Measurements from ENCODE around the gene CD302. TPM values are rescaled to one million over a fixed set of nuclear protein-coding genes. Genes with fewer than 3 reads are reported as not detected.

CD302 gene
- total and polyA plus RNA-seq, 2 of the 8 experiments (the other 6 are each of a cell fraction or from before 2014, with no cell fraction given), result 0.76 to 0.79 TPM

DNA sequence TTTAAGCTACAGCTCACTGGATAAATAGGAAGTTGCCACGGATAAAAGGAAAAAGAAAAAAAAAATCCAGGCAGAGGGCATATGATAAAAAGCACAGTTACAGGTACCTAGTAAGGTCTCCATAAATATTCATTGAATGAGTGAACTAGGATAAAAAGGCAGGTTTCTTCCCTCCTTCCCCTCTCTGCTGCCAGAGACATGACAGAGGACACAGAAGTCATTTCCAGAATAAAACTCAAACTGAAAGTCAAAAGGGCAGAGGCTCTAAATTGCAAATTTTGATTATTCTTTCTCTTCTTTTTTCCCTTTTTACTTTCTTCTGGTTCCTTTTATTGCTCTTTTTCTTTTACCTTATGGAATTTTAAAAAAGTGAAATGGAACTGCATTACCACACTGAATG lies 7.7 kb downstream of the CD302 start (continued):
- TF ChIP-seq TAF7 (optimal IDR thresholded peaks at IDR 0.05; ENCODE audit: borderline replicate concordance, low read depth, low read length) (no peak), KDM1A (IDR thresholded peaks at IDR 0.05; ENCODE audit: borderline replicate concordance, low read length) (no peak), MAFK (IDR thresholded peaks at IDR 0.05; ENCODE audit: low read depth, low read length) (no peak), CTCF (IDR thresholded peaks at IDR 0.05; ENCODE audit: control extremely low read depth in 1 of 3, insufficient read depth in 1 of 3, low read depth in 1 of 3, low read length in 3 of 3) (no peak), POU5F1 (IDR thresholded peaks at IDR 0.05; ENCODE audit: low read depth, low read length) (no peak), SRF (IDR thresholded peaks at IDR 0.05; ENCODE audit: low read depth, low read length) (no peak)
- TF ChIP-seq, protein P1, sequence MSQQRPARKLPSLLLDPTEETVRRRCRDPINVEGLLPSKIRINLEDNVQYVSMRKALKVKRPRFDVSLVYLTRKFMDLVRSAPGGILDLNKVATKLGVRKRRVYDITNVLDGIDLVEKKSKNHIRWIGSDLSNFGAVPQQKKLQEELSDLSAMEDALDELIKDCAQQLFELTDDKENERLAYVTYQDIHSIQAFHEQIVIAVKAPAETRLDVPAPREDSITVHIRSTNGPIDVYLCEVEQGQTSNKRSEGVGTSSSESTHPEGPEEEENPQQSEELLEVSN (IDR thresholded peaks at IDR 0.05), result no peak
